Adrenal gland (tissue), 12 donors: Measurements from ENCODE around the gene COL19A1. TPM values are rescaled to one million over a fixed set of nuclear protein-coding genes. Genes with fewer than 3 reads are reported as not detected.

Source experiments
- DNase-seq, 7 donors: peaks; one replicate each; pipeline ENCODE4 v3.0.0-alpha.2; 2019 to 2020
- H3K27ac ChIP-seq, 5 donors: fragments of 200-600 bp; sonication (generic) in 4 of 5; 1 replicate in 3 of 5; 2 replicates in 2 of 5; pipeline versions ENCODE4 v1.5.1 to v1.8.0; 2016 to 2020; ENCODE audit warnings: mild to moderate bottlenecking in 1 of 5
- H3K27me3 ChIP-seq: fragments of 200-600 bp; 2 replicates; pipeline ENCODE4 v1.8.0; 2021
- H3K36me3 ChIP-seq, 2 donors: fragments of 200-600 bp; replicated peaks in 1 of 2; 1 replicate in 1 of 2; 2 replicates in 1 of 2; pipeline versions ENCODE4 v1.5.1 to v1.8.0; 2018 to 2022
- H3K4me1 ChIP-seq, 2 donors: fragments of 200-600 bp; replicated peaks in 1 of 2; 1 replicate in 1 of 2; 2 replicates in 1 of 2; pipeline versions ENCODE4 v1.5.1 to v1.8.0; 2018 to 2021
- H3K4me3 ChIP-seq, 4 donors: fragments of 200-600 bp; sonication (generic) in 3 of 4; one replicate each; pipeline ENCODE4 v1.5.1; 2016 to 2018
- H3K9me3 ChIP-seq, 3 donors: fragments of 200-600 bp; sonication (generic) in 1 of 3; replicated peaks in 1 of 3; 1 replicate in 2 of 3; 2 replicates in 1 of 3; pipeline versions ENCODE4 v1.5.1 to v1.8.0; 2016 to 2021
- CTCF ChIP-seq, 6 experiments: fragments of 450-650 bp in 4 of 6; fragments of 200-600 bp in 2 of 6; sonication (generic) in 1 of 6; IDR thresholded peaks; 1 replicate in 5 of 6; 2 replicates in 1 of 6; pipeline versions ENCODE4 v1.5.1 to v1.8.0; 2016 to 2021; ENCODE audit warnings: antibody characterized with exemption in 6 of 6, mild to moderate bottlenecking in 2 of 6, moderate library complexity in 1 of 6
- POLR2A ChIP-seq, 2 donors: fragments of 450-650 bp; IDR thresholded peaks; one replicate each; pipeline ENCODE4 v1.6.1; 2017; ENCODE audit warnings: antibody characterized with exemption in 2 of 2, mild to moderate bottlenecking in 2 of 2, moderate library complexity in 1 of 2
- WGBS, 4 donors: extraction: QIAGEN DNeasy Blood & Tissue Kit in 2 of 4; methylation state at CpG; one replicate each; pipeline versions ENCODE4 v1.1.5 to v1.1.7; 2013 to 2017; 5-methylcytosine and 5-hydroxymethylcytosine counted together
- intact Hi-C, 2 donors: fragments of 100-400 bp; cut with DNase I; formaldehyde crosslinking; loops; one replicate each; pipeline versions ENCODE4 v1.14.1 to v1.15.0; 2022 to 2023
- polyA plus RNA-seq, 3 donors: library from polyadenylated mRNA; stranded (reverse); fragments of 200-250 nt in 2 of 3; fragments of 350-450 nt in 1 of 3; fragmentation: Illumina TruSeq in 1 of 3; extraction: RNeasy Lipid Tissue Mini Kit (QIAGEN cat#74804) in 1 of 3; gene quantifications; one replicate each; pipeline ENCODE4 v1.2.3, GENCODE V29; 2013 to 2014
- total RNA-seq, 9 donors: library from RNA; depleted of rRNA in 4 of 9; stranded (reverse); fragments of >200 nt in 4 of 9; fragments of 120-200 nt in 1 of 9; fragmentation: NEBNext Ultra II Directional in 1 of 9; extraction: Animal tissue kit (Norgen Biotek cat#: 25700) in 1 of 9; gene quantifications; one replicate each; pipeline versions ENCODE4 v1.1.0 to v1.2.4, GENCODE V29; 2013 to 2023
- donor health status: healthy with polysubstance abuse.
- donor health status: Bipolar disorder and iron deficiency.
- donor health status: DM: yes; HTN: yes; CAD: no.
- donor health status: DM: no; HTN: no; CAD: no.
- donor health status: DM: no; HTN: no; CAD: no.
- donor health status: DM: yes; HTN: yes; CAD: no.

COL19A1 gene
- total and polyA plus RNA-seq, 12 donors = under 0.01 to 0.32 (median 0.11) TPM; not detected in 5

- 67 to 82% (median 69%) methylated on average over 3 of the region's 3 CpGs for WGBS, 4 donors
- Histone ChIP-seq H3K36me3 (no peaks in the 10 kb centered on the region), H3K4me3 (no peak overlapping the region), H3K27me3 (no peaks in the 10 kb centered on the region), H3K27ac (no peak overlapping the region), H3K4me1 (no peaks in the 10 kb centered on the region), H3K9me3 (no peaks in the 10 kb centered on the region)
- TF ChIP-seq CTCF (IDR thresholded peaks at IDR 0.05) = no peak
- no peak for TF ChIP-seq POLR2A (IDR thresholded peaks at IDR 0.05)
- intact Hi-C loops = no loop called here
- DNase-seq = no peak
Measured at GRCh38 chr6:70176842-70177550, 310.6 kb downstream of the COL19A1 start.

GRCh38 chr6:70180183-70180900, 314.0 kb downstream of the COL19A1 start:
- Histone ChIP-seq H3K36me3 (no peaks in the 10 kb centered on the region), H3K27me3 (no peaks in the 10 kb centered on the region), H3K9me3 (no peaks in the 10 kb centered on the region), H3K4me3 (no peak overlapping the region), H3K4me1 (no peaks in the 10 kb centered on the region), H3K27ac (no peak overlapping the region)
- intact Hi-C loops = no loop called here
- WGBS, 4 donors = 76 to 88% (median 81%) methylated on average over 1 to 2 of the region's 2 CpGs
- no peak for DNase-seq
- no peak for TF ChIP-seq POLR2A (IDR thresholded peaks at IDR 0.05)
- no peak for TF ChIP-seq CTCF (IDR thresholded peaks at IDR 0.05)

GRCh38 chr6:70180901-70181599, 314.7 kb downstream of the COL19A1 start:
- Histone ChIP-seq H3K9me3 (no peaks in the 10 kb centered on the region), H3K27me3 (no peaks in the 10 kb centered on the region), H3K4me1 (no peaks in the 10 kb centered on the region), H3K4me3 (no peak overlapping the region), H3K36me3 (no peaks in the 10 kb centered on the region), H3K27ac (no peak overlapping the region)
- intact Hi-C loops = no loop called here
- 25 to 41% (median 29%) methylated on average over 1 of the region's 1 CpG for whole genome bisulfite sequencing, 4 donors
- TF ChIP-seq POLR2A (IDR thresholded peaks at IDR 0.05) (no peak), CTCF (IDR thresholded peaks at IDR 0.05) (no peak)
- DNase-seq = no peak

GRCh38 chr6:70183538-70183937, 317.2 kb downstream of the COL19A1 start:
- no peaks in the 10 kb centered on the region for H3K27me3 ChIP-seq
- no peak overlapping the region for H3K4me3 ChIP-seq
- H3K27ac ChIP-seq = no peak overlapping the region
- no peaks in the 10 kb centered on the region for H3K4me1 ChIP-seq
- 31 to 41% (median 37%) methylated on average over 3 of the region's 3 CpGs for WGBS, 4 donors
- TF ChIP-seq POLR2A (IDR thresholded peaks at IDR 0.05) (no peak), CTCF (IDR thresholded peaks at IDR 0.05) (no peak)
- intact Hi-C loops = no loop called here
- H3K36me3 ChIP-seq = no peaks in the 10 kb centered on the region
- DNase-seq = no peak
- H3K9me3 ChIP-seq = no peaks in the 10 kb centered on the region
